Thymus (tissue), 11 donors: ENCODE measurements around the gene TINAGL1. TPM values are rescaled to one million over a fixed set of nuclear protein-coding genes. Genes with fewer than 3 reads are reported as not detected.

ENCODE experiments used
- DNase-seq, 9 donors: peaks; one replicate each; pipeline ENCODE4 v3.0.0-alpha.2; 2013; ENCODE audit warnings: low spot score in 9 of 9, low read depth in 6 of 9, missing footprints in 1 of 9
- H3K27ac ChIP-seq, 2 donors: one replicate each; pipeline ENCODE4 v1.5.1; 2013; ENCODE audit warnings: control low read depth in 1 of 2, low read depth in 1 of 2, low read length in 1 of 2, mild to moderate bottlenecking in 1 of 2, moderate library complexity in 1 of 2
- H3K27me3 ChIP-seq, 2 donors: one replicate each; pipeline ENCODE4 v1.5.1; 2013; ENCODE audit warnings: low read length in 1 of 2; ENCODE audit not compliant: control insufficient read depth in 2 of 2, insufficient read depth in 1 of 2
- H3K36me3 ChIP-seq, 2 donors: one replicate each; pipeline ENCODE4 v1.5.1; 2013; ENCODE audit warnings: low read length in 1 of 2, mild to moderate bottlenecking in 1 of 2, moderate library complexity in 1 of 2; ENCODE audit not compliant: control insufficient read depth in 2 of 2, insufficient read depth in 2 of 2
- H3K4me1 ChIP-seq, 2 donors: one replicate each; pipeline ENCODE4 v1.5.1; 2013; ENCODE audit warnings: low read length in 2 of 2; ENCODE audit not compliant: control insufficient read depth in 2 of 2, insufficient read depth in 2 of 2
- H3K4me3 ChIP-seq, 2 donors: one replicate each; pipeline ENCODE4 v1.5.1; 2013; ENCODE audit warnings: low read length in 2 of 2, control low read depth in 1 of 2, mild to moderate bottlenecking in 1 of 2
- H3K9me3 ChIP-seq, 2 donors: one replicate each; pipeline ENCODE4 v1.5.1; 2013; ENCODE audit warnings: low read length in 1 of 2, mild to moderate bottlenecking in 1 of 2; ENCODE audit not compliant: control insufficient read depth in 2 of 2, insufficient read depth in 1 of 2
- WGBS: extraction: QIAGEN DNeasy Blood & Tissue Kit; methylation state at CpG from one replicate; pipeline ENCODE4 v1.1.7; 2013; 5-methylcytosine and 5-hydroxymethylcytosine counted together
- polyA plus RNA-seq: library from polyadenylated mRNA; stranded (reverse); fragments of 200-250 nt; gene quantifications from one replicate; pipeline ENCODE4 v1.2.3, GENCODE V29; 2013
- total RNA-seq: library from RNA; stranded (reverse); fragments of 120-200 nt; gene quantifications from one replicate; pipeline ENCODE4 v1.2.4, GENCODE V29; 2013
- donor health status: healthy.

Gene TINAGL1
- total and polyA plus RNA-seq, 2 donors = 6.3 to 26.7 TPM

DNA sequence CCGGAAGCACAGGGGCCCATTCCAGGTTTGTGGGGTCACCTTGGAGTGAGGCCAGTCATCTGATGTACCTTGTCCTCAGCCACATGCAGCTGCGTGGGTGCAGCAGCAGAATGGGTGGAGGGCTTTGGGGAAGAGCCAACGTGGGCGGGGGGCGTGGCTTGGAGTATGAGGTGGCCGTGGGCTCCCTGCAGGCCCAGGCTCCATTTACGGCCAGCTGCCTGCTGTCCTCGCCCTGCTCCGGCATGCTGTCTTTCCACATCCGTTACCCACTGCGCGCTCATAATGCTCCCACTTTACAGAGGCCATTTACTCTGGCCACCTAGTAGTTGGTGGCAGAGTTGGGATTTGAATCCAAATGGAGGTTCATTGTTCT lies 27.8 kb upstream of the TINAGL1 start:
- H3K36me3 ChIP-seq = peaks cover 18 to 28% of the 10 kb centered on the region in 2 donors
- H3K27me3 ChIP-seq = no peaks in the 10 kb centered on the region
- H3K4me3 ChIP-seq = no peak overlapping the region
- peak in 1 of 9 donors; percentile 17 for DNase-seq
- WGBS = 77% methylated on average over 12 of the region's 12 CpGs
- H3K9me3 ChIP-seq = peaks cover 0 to 2% of the 10 kb centered on the region in 2 donors
- H3K4me1 ChIP-seq = peaks cover 12 to 17% of the 10 kb centered on the region in 2 donors
- no peak overlapping the region for H3K27ac ChIP-seq

DNA sequence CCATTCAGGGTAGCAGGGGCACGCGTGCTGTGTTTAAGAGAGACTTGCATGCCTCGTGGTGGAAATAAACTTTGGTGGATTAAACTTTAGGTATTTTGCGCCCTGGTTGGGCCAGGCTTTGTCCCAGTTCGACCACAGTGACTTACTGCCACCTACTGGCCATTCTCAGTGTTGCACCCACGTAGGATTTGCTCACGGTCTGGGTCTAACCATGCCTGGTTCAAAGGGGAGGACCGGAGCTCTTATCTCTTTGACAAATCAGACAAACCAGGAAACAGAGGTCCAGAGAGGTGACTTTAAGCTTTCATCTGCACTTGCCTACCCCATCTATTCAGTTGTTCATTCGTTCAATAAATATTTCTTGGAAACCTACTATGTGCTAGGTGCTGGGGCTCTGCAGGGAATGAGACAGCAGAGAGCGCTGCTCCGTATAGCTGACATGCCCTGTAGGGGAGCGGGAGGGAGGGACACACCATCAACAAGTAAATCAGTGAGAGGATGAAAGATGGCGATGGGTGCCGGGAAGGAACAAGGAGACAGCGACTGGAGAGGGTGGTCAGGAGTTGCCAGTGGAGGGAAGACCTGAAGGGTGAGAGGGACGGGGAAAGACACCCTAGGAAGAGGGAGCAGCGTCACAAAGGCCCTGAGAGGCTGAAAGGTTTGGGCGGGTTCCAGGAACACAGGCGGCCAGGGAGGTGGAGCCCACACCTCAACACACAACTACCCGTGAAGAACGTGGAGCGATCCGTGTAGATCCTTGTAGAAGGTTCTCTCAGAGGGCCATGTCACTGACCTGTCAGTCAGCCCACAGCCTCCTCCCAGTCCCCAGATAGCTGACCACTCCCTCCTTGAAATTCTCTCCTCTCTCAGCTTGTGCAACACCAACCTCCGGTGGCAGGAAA lies 27.2 kb upstream of the TINAGL1 start:
- WGBS = 8% methylated on average over 24 of the region's 24 CpGs
- Histone ChIP-seq H3K36me3 (peaks cover 18 to 23% of the 10 kb centered on the region in 2 donors), H3K4me1 (peaks cover 12 to 17% of the 10 kb centered on the region in 2 donors), H3K9me3 (peaks cover 0 to 2% of the 10 kb centered on the region in 2 donors), H3K27ac (no peak overlapping the region), H3K27me3 (no peaks in the 10 kb centered on the region), H3K4me3 (peak overlapping the region in 1 of 2 donors; percentile 8)
- peak; percentile 80 to 99 (median 96) for DNase-seq

DNA sequence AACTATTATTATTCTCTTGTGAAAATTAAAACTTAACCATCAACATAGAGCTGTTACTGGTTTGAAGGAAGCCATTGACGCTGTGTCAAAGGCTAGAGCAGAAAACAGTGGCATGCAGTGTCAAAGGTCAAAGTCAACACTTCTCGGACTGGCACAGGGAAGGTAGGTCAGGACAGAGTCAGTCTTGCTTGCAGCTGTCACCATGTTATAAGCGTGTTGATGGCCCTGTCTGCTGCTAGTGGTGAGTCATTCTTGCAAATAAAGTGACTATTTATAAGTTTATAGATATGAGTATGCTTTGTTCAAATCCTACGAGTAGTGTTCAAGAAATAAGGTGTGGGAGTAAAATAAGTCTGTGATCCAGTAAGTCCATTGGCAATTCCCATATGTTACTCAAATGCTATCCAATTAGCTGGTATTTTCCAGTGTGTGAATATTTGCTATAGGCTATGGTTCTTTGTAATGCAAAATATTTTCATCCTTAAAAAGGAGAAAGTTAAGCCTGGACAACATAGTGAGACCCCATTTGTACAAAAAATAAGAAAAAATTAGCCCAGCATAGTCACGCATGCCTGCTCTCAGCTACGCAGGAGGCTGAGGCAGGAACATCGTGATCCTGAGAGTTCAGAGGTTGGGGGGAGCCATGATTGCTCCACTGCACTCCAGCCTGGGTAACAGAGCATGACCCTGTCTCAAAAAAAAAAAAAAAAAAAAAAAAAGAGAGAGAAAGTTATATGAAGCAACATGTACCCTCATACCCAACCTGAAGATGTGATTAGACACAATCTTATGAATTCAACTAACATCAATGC lies 26.3 kb upstream of the TINAGL1 start:
- Histone ChIP-seq H3K27me3 (no peaks in the 10 kb centered on the region), H3K4me1 (peaks cover 12 to 17% of the 10 kb centered on the region in 2 donors), H3K4me3 (no peak overlapping the region), H3K27ac (no peak overlapping the region), H3K36me3 (peaks cover 12 to 15% of the 10 kb centered on the region in 2 donors), H3K9me3 (peaks cover 0 to 2% of the 10 kb centered on the region in 2 donors)
- WGBS = 93% methylated on average over 7 of the region's 7 CpGs
- DNase-seq = no peak

DNA sequence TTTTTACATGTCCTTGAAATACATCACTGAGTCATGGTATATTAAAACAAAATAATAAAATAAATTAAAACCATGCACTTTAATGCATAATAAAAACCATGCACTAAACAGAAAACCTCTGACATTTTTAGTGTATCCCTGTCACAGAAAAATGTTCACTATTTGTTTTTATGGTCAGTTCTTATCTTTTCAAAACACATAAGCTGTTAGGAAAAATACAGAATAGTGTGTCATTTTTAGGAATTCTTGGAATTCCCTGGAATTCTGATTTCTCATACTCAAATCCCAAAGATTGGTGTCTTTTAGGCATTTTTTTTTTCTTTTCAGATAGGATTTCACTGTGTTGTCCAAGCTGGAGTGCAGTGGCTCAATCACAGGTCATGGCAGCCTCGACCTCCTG lies 25.1 kb upstream of the TINAGL1 start:
- peaks cover 12 to 17% of the 10 kb centered on the region in 2 donors for H3K4me1 ChIP-seq
- H3K9me3 ChIP-seq = peaks cover 0 to 2% of the 10 kb centered on the region in 2 donors
- DNase-seq = no peak
- H3K36me3 ChIP-seq = peaks cover 6 to 9% of the 10 kb centered on the region in 2 donors
- H3K4me3 ChIP-seq = no peak overlapping the region
- no peaks in the 10 kb centered on the region for H3K27me3 ChIP-seq
- 100% methylated on average over 1 of the region's 1 CpG for WGBS
- no peak overlapping the region for H3K27ac ChIP-seq

DNA sequence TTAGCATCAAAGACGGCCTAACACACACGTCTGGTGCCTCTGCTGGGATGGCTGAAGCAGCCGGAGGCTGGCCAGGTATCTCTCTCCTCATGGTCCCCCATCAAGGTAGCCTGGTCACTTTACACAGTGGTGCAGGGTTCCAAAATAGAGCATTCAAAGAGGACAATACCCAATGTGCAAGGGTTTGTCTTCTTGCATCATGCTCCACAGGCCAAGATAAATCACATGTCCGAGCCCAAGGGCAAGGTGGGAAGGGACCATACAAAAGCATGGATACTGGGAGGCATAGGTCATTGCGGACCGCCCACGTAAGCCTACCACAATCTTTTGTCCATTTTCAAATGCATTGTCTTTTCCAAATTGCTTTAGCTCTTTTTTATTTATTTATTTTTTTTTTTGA lies 23.8 kb upstream of the TINAGL1 start:
- 98% methylated on average over 7 of the region's 7 CpGs for WGBS
- peaks cover 12 to 17% of the 10 kb centered on the region in 2 donors for H3K4me1 ChIP-seq
- H3K4me3 ChIP-seq = no peak overlapping the region
- peaks cover 6 to 11% of the 10 kb centered on the region in 2 donors for H3K36me3 ChIP-seq
- H3K27me3 ChIP-seq = no peaks in the 10 kb centered on the region
- H3K9me3 ChIP-seq = peaks cover 0 to 2% of the 10 kb centered on the region in 2 donors
- H3K27ac ChIP-seq = no peak overlapping the region
- no peak for DNase-seq

DNA sequence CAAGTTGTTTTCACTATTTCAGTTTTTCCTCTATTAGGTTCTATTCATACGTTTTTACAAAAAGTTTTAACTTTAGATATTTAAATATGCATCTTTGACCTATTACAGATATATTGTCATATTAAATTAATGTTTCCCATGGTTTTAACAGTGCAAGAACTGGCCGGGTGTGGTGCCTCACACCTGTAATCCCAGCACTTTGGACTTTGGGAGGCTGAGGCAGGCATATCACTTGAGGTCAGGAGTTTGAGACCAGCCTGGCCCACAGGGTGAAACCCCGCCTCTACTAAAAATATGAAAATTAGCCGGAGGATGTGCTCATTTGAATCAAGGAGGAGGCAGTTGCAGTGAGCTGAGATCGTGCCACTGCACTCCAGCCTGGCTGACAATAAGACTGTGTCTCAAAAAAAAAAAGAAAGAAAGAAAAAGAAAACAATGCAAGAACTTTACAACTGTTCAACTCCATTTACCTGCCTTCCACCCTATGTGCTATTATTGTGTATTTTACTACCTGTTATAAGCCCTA lies 19.8 kb upstream of the TINAGL1 start:
- WGBS = 96% methylated on average over 5 of the region's 5 CpGs
- no peak for DNase-seq
- peaks cover 6 to 9% of the 10 kb centered on the region in 2 donors for H3K36me3 ChIP-seq
- H3K4me3 ChIP-seq = no peak overlapping the region
- H3K27ac ChIP-seq = no peak overlapping the region
- H3K27me3 ChIP-seq = no peaks in the 10 kb centered on the region
- H3K4me1 ChIP-seq = no peaks in the 10 kb centered on the region
- H3K9me3 ChIP-seq = no peaks in the 10 kb centered on the region

DNA sequence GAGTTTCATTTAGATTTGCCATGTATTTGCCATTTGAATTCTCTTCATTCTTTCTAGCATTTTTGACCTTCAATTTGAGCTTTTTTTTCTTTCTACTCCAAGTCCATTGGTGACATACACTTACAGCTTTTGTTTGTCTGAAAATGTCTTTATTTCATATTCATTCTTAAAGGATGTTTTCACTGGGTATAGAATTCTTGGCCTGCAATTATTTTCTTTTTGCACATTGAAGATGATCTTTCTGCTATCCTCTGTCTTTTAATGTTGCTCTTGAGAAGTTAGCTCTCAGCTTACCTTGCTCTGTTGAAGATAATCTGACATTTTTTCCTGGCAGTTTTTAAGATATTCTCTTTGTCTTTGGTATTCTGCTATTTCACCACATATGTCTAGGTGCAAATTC lies 16.6 kb upstream of the TINAGL1 start:
- H3K36me3 ChIP-seq = peaks cover 5 to 11% of the 10 kb centered on the region in 2 donors

DNA sequence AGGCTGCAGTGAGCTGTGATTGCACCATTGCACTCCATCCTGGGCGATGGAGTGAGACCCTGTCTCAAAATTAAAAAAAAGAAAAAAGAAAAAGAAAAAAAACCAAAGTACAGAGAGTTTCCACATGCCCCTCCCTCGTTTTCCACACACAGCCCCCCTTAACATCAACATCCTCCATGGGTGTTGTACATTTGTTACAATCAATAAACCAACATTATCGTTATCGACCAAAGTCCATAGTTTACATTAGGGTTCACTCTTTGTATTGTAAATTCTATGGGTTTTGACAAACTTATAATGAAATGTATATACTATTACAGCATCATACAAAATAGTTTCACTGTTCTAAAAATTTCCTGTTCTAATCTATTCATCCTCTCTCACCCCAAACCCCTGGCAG lies 15.9 kb upstream of the TINAGL1 start:
- no peaks in the 10 kb centered on the region for H3K9me3 ChIP-seq
- 92% methylated on average over 4 of the region's 4 CpGs for WGBS

More for the DNA sequence above, 16.6 kb upstream of the TINAGL1 start:
- no peak overlapping the region for H3K27ac ChIP-seq
- no peaks in the 10 kb centered on the region for H3K4me1 ChIP-seq
- H3K27me3 ChIP-seq = no peaks in the 10 kb centered on the region
- DNase-seq = no peak
- no peaks in the 10 kb centered on the region for H3K9me3 ChIP-seq
- H3K4me3 ChIP-seq = no peak overlapping the region

More for the DNA sequence above, 15.9 kb upstream of the TINAGL1 start:
- peaks cover 11% of the 10 kb centered on the region in 2 donors for H3K36me3 ChIP-seq
- DNase-seq = no peak
- H3K27ac ChIP-seq = no peak overlapping the region
- no peaks in the 10 kb centered on the region for H3K27me3 ChIP-seq
- H3K4me1 ChIP-seq = no peaks in the 10 kb centered on the region
- H3K4me3 ChIP-seq = no peak overlapping the region
